Measurements from ENCODE around the gene CECR2. TPM values are rescaled to one million over a fixed set of nuclear protein-coding genes. Genes with fewer than 3 reads are reported as not detected.

Gene CECR2
- total RNA-seq, 1 experiment from 2014 or later, result 3.6 TPM

DNA sequence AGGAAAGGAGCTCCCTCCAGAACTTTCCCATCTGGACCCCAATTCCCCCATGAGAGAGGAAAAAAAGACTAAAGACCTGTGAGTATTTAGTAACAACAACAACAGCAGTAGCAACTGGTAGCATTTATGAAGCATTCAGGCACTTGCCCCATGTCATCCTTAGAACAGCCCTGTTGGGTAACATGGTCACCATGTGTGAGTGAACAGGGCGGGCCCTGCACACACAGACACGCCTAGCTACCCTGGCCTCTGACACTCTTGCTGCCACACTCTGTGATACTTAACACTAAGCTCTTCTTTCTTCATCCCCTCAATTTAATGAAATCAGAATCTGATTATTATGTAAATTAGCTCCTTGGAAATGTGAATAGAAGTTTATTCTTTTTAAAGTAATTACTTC, 167.9 kb downstream of the CECR2 start:
- ChIA-PET CTCF (no interaction called here), POLR2A (no interaction called here)
- no peaks in the 10 kb centered on the region for H3K27me3 ChIP-seq (ENCODE audit: control insufficient read depth, insufficient read depth, low read length)
- ATAC-seq, result no peak
- H3K4me3 ChIP-seq (ENCODE audit: low read depth in 2 of 2, low read length in 2 of 2), result no peak overlapping the region
- no peaks in the 10 kb centered on the region for H3K4me1 ChIP-seq (ENCODE audit: control insufficient read depth, insufficient read depth, low read length)
- no peak overlapping the region for H3K27ac ChIP-seq (ENCODE audit: low read length)
- TF ChIP-seq TCF7L2 (IDR thresholded peaks at IDR 0.05; ENCODE audit: low read depth, low read length) (no peak), SIN3A (IDR thresholded peaks at IDR 0.05; ENCODE audit: borderline replicate concordance, insufficient read depth, low read depth, low read length) (no peak), POLR2AphosphoS5 (IDR thresholded peaks at IDR 0.05; ENCODE audit: low read depth, low read length) (no peak)
- TF ChIP-seq, protein P1, sequence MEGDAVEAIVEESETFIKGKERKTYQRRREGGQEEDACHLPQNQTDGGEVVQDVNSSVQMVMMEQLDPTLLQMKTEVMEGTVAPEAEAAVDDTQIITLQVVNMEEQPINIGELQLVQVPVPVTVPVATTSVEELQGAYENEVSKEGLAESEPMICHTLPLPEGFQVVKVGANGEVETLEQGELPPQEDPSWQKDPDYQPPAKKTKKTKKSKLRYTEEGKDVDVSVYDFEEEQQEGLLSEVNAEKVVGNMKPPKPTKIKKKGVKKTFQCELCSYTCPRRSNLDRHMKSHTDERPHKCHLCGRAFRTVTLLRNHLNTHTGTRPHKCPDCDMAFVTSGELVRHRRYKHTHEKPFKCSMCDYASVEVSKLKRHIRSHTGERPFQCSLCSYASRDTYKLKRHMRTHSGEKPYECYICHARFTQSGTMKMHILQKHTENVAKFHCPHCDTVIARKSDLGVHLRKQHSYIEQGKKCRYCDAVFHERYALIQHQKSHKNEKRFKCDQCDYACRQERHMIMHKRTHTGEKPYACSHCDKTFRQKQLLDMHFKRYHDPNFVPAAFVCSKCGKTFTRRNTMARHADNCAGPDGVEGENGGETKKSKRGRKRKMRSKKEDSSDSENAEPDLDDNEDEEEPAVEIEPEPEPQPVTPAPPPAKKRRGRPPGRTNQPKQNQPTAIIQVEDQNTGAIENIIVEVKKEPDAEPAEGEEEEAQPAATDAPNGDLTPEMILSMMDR (IDR thresholded peaks at IDR 0.05), result no peak
- TF ChIP-seq, protein P2, sequence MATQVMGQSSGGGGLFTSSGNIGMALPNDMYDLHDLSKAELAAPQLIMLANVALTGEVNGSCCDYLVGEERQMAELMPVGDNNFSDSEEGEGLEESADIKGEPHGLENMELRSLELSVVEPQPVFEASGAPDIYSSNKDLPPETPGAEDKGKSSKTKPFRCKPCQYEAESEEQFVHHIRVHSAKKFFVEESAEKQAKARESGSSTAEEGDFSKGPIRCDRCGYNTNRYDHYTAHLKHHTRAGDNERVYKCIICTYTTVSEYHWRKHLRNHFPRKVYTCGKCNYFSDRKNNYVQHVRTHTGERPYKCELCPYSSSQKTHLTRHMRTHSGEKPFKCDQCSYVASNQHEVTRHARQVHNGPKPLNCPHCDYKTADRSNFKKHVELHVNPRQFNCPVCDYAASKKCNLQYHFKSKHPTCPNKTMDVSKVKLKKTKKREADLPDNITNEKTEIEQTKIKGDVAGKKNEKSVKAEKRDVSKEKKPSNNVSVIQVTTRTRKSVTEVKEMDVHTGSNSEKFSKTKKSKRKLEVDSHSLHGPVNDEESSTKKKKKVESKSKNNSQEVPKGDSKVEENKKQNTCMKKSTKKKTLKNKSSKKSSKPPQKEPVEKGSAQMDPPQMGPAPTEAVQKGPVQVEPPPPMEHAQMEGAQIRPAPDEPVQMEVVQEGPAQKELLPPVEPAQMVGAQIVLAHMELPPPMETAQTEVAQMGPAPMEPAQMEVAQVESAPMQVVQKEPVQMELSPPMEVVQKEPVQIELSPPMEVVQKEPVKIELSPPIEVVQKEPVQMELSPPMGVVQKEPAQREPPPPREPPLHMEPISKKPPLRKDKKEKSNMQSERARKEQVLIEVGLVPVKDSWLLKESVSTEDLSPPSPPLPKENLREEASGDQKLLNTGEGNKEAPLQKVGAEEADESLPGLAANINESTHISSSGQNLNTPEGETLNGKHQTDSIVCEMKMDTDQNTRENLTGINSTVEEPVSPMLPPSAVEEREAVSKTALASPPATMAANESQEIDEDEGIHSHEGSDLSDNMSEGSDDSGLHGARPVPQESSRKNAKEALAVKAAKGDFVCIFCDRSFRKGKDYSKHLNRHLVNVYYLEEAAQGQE (IDR thresholded peaks at IDR 0.05; ENCODE audit: insufficient read depth in 1 of 2, low read depth in 2 of 2, low read length in 1 of 2), result no peak
- intact Hi-C loops (cut with micrococcal nuclease; ENCODE audit: unreplicated experiment) (no loop called here), in situ Hi-C loops (cut with HindIII; ENCODE audit: low pct_unique_long_range_greater_than_20kb, low sequenced_read_pairs) (no loop called here)
- no peaks in the 10 kb centered on the region for H3K36me3 ChIP-seq (ENCODE audit: control insufficient read depth, insufficient read depth, low read length)
- no peaks in the 10 kb centered on the region for H3K9me3 ChIP-seq (ENCODE audit: control insufficient read depth, insufficient read depth, low read depth, low read length)
- no peak for DNase-seq (ENCODE audit: low read depth, low spot score)
- no TSS peak for BruUV-seq (replicated peaks)

DNA sequence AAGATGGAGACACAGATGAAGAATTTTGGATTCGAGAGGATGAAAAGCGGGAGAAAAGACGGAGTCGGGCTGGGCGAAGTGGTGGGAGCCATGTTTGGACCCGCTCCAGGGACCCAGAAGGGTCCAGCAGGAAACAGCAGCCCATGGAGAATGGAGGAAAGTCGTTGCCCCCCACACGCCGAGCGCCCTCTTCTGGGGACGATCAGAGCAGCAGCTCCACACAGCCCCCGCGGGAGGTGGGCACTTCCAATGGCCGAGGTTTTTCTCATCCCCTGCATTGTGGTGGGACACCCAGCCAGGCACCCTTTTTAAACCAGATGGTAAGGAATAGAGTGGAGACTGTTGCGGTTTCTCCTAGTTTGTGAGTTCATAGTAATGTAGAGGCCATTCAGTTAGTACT, 171.2 kb downstream of the CECR2 start:
- ATAC-seq (no peak), DNase-seq (ENCODE audit: low read depth, low spot score) (no peak)
- ChIA-PET CTCF (no interaction called here), POLR2A (no interaction called here)
- Histone ChIP-seq H3K4me3 (ENCODE audit: low read depth in 2 of 2, low read length in 2 of 2) (no peak overlapping the region), H3K4me1 (ENCODE audit: control insufficient read depth, insufficient read depth, low read length) (no peaks in the 10 kb centered on the region), H3K9me3 (ENCODE audit: control insufficient read depth, insufficient read depth, low read depth, low read length) (no peaks in the 10 kb centered on the region), H3K27ac (ENCODE audit: low read length) (no peak overlapping the region), H3K36me3 (ENCODE audit: control insufficient read depth, insufficient read depth, low read length) (no peaks in the 10 kb centered on the region), H3K27me3 (ENCODE audit: control insufficient read depth, insufficient read depth, low read length) (no peaks in the 10 kb centered on the region)
- in situ Hi-C loops (cut with HindIII; ENCODE audit: low pct_unique_long_range_greater_than_20kb, low sequenced_read_pairs) (no loop called here), intact Hi-C loops (cut with micrococcal nuclease; ENCODE audit: unreplicated experiment) (no loop called here)
- TF ChIP-seq POLR2AphosphoS5 (IDR thresholded peaks at IDR 0.05; ENCODE audit: low read depth, low read length) (no peak), TCF7L2 (IDR thresholded peaks at IDR 0.05; ENCODE audit: low read depth, low read length) (no peak), SIN3A (IDR thresholded peaks at IDR 0.05; ENCODE audit: borderline replicate concordance, insufficient read depth, low read depth, low read length) (no peak)
- TF ChIP-seq, protein P1 (IDR thresholded peaks at IDR 0.05), result no peak; the same call in 1 of the 2 replicates
- TF ChIP-seq, protein P2 (IDR thresholded peaks at IDR 0.05; ENCODE audit: insufficient read depth in 1 of 2, low read depth in 2 of 2, low read length in 1 of 2), result no peak
- no TSS peak for BruUV-seq (replicated peaks)
